ENCODE results near the gene SP1. TPM values are rescaled to one million over a fixed set of nuclear protein-coding genes. Genes with fewer than 3 reads are reported as not detected.

Gene SP1
- total and polyA plus RNA-seq, 2 experiments from 2014 or later, result 11.1 to 68.4 TPM

GRCh38 chr12:53336181-53336681 is 43.7 kb upstream of the SP1 start, which contains the start of gene SP7 (continued):
- TF ChIP-seq, protein P1, sequence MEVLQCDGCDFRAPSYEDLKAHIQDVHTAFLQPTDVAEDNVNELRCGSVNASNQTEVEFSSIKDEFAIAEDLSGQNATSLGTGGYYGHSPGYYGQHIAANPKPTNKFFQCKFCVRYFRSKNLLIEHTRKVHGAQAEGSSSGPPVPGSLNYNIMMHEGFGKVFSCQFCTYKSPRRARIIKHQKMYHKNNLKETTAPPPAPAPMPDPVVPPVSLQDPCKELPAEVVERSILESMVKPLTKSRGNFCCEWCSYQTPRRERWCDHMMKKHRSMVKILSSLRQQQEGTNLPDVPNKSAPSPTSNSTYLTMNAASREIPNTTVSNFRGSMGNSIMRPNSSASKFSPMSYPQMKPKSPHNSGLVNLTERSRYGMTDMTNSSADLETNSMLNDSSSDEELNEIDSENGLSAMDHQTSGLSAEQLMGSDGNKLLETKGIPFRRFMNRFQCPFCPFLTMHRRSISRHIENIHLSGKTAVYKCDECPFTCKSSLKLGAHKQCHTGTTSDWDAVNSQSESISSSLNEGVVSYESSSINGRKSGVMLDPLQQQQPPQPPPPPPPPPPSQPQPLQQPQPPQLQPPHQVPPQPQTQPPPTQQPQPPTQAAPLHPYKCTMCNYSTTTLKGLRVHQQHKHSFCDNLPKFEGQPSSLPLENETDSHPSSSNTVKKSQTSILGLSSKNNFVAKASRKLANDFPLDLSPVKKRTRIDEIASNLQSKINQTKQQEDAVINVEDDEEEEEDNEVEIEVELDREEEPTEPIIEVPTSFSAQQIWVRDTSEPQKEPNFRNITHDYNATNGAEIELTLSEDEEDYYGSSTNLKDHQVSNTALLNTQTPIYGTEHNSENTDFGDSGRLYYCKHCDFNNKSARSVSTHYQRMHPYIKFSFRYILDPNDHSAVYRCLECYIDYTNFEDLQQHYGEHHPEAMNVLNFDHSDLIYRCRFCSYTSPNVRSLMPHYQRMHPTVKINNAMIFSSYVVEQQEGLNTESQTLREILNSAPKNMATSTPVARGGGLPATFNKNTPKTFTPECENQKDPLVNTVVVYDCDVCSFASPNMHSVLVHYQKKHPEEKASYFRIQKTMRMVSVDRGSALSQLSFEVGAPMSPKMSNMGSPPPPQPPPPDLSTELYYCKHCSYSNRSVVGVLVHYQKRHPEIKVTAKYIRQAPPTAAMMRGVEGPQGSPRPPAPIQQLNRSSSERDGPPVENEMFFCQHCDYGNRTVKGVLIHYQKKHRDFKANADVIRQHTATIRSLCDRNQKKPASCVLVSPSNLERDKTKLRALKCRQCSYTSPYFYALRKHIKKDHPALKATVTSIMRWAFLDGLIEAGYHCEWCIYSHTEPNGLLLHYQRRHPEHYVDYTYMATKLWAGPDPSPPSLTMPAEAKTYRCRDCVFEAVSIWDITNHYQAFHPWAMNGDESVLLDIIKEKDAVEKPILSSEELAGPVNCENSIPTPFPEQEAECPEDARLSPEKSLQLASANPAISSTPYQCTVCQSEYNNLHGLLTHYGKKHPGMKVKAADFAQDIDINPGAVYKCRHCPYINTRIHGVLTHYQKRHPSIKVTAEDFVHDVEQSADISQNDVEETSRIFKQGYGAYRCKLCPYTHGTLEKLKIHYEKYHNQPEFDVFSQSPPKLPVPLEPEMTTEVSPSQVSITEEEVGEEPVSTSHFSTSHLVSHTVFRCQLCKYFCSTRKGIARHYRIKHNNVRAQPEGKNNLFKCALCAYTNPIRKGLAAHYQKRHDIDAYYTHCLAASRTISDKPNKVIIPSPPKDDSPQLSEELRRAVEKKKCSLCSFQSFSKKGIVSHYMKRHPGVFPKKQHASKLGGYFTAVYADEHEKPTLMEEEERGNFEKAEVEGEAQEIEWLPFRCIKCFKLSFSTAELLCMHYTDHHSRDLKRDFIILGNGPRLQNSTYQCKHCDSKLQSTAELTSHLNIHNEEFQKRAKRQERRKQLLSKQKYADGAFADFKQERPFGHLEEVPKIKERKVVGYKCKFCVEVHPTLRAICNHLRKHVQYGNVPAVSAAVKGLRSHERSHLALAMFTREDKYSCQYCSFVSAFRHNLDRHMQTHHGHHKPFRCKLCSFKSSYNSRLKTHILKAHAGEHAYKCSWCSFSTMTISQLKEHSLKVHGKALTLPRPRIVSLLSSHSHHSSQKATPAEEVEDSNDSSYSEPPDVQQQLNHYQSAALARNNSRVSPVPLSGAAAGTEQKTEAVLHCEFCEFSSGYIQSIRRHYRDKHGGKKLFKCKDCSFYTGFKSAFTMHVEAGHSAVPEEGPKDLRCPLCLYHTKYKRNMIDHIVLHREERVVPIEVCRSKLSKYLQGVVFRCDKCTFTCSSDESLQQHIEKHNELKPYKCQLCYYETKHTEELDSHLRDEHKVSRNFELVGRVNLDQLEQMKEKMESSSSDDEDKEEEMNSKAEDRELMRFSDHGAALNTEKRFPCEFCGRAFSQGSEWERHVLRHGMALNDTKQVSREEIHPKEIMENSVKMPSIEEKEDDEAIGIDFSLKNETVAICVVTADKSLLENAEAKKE (CRISPR knock-in tag; IDR thresholded peaks at IDR 0.05), result no peak
- TF ChIP-seq, protein P2, sequence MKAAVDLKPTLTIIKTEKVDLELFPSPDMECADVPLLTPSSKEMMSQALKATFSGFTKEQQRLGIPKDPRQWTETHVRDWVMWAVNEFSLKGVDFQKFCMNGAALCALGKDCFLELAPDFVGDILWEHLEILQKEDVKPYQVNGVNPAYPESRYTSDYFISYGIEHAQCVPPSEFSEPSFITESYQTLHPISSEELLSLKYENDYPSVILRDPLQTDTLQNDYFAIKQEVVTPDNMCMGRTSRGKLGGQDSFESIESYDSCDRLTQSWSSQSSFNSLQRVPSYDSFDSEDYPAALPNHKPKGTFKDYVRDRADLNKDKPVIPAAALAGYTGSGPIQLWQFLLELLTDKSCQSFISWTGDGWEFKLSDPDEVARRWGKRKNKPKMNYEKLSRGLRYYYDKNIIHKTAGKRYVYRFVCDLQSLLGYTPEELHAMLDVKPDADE (IDR thresholded peaks at IDR 0.05), result no peak

DNA sequence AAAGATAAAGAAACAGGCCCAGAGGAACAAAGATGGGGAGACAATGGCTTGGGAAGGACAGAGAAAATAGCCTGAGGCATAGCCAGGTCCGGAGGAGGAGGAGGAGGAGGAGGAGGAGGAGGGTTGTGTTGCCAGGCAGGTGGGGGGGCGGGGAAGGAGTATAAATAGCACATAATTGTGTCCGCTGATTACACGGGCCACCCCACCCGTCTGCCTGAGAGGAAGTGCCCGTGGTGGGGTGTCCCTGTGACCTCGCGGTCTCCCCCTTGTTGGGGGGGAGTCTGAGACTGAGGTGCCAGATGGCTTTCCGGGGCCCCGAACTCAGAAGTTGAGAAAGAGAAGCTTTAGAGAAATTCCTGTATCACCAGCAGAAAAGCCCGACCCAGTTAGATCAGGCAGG is 42.0 kb upstream of the SP1 start:
- Mint-ChIP-seq H3K27me3 (ENCODE audit: insufficient read depth, low read depth, poor library complexity) (peaks cover 10% of the 10 kb centered on the region), H3K4me1 (peaks cover 24% of the 10 kb centered on the region), H3K9me3 (no peaks in the 10 kb centered on the region), H3K27ac (no peak overlapping the region), H3K36me3 (ENCODE audit: low read depth) (no peaks in the 10 kb centered on the region), H3K4me3 (no peak overlapping the region)
- Histone ChIP-seq H3K4me1 (ENCODE audit: insufficient read depth) (peaks cover 24% of the 10 kb centered on the region), H3K36me3 (ENCODE audit: insufficient read depth) (no peaks in the 10 kb centered on the region), H3K27me3 (ENCODE audit: insufficient read depth) (peaks cover 37% of the 10 kb centered on the region), H3K4me2 (peak overlapping the region; percentile 22; the same call in 1 of the 2 replicates), H2AFZ (peak overlapping the region; percentile 96), H3K9me2 (ENCODE audit: insufficient read depth) (no peaks in the 10 kb centered on the region), H3K27ac (ENCODE audit: low read depth) (no peak overlapping the region), H3K79me2 (replicated peaks; ENCODE audit: insufficient read depth) (no peaks in the 10 kb centered on the region), H3F3A (replicated peaks; ENCODE audit: low read depth) (no peaks in the 10 kb centered on the region), H4K20me1 (replicated peaks; ENCODE audit: insufficient read depth) (no peaks in the 10 kb centered on the region), H3K4me3 (0 out of 2 replicates have a peak overlapping the region, but pooled peaks have one; percentile 3)
- peak; percentile 19 for ATAC-seq
- DNase-seq (ENCODE audit: low spot score), result no peak
- TF ChIP-seq ZNF114 (CRISPR knock-in tag; IDR thresholded peaks at IDR 0.05) (no peak), ZNF331 (CRISPR knock-in tag; IDR thresholded peaks at IDR 0.05; ENCODE audit: low read depth) (no peak), CREB1 (CRISPR knock-in tag; IDR thresholded peaks at IDR 0.05; ENCODE audit: low read depth) (no peak), NANOG (IDR thresholded peaks at IDR 0.05; ENCODE audit: borderline replicate concordance) (no peak), STAT1 (IDR thresholded peaks at IDR 0.05; ENCODE audit: unreplicated experiment) (no peak)
- TF ChIP-seq, protein P1 (CRISPR knock-in tag; IDR thresholded peaks at IDR 0.05), result no peak
- TF ChIP-seq, protein P2 (IDR thresholded peaks at IDR 0.05), result no peak

Data from GM23338 (cell line).